Measurements from ENCODE around the gene PCDHB10.

- TF ChIP-seq CTCF (IDR thresholded peaks at IDR 0.05): peak in 2 of 3 donors; percentile 15 to 19
- TF ChIP-seq POLR2A (IDR thresholded peaks at IDR 0.05): no peak
- TF ChIP-seq EP300 (IDR thresholded peaks at IDR 0.05): no peak
These were observed 42.0 kb downstream of the PCDHB10 start for GRCh38 chr5:141234109-141234667.

Data from ovary (tissue), 3 donors.